HG03095 (cell line): ENCODE measurements around the gene PF4V1.
"Not testable (repeated sequence)": the region's sequence is repeated elsewhere in the genome, so short reads cannot be mapped to it uniquely, and the experiment has no call there.

Experiments used
- ATAC-seq: cut with Tn5 transposase; IDR thresholded peaks from one replicate; pipeline ENCODE4 v1.9.1; 2021; ENCODE audit warnings: moderate library complexity; ENCODE audit not compliant: unreplicated experiment

The PF4V1 gene

DNA sequence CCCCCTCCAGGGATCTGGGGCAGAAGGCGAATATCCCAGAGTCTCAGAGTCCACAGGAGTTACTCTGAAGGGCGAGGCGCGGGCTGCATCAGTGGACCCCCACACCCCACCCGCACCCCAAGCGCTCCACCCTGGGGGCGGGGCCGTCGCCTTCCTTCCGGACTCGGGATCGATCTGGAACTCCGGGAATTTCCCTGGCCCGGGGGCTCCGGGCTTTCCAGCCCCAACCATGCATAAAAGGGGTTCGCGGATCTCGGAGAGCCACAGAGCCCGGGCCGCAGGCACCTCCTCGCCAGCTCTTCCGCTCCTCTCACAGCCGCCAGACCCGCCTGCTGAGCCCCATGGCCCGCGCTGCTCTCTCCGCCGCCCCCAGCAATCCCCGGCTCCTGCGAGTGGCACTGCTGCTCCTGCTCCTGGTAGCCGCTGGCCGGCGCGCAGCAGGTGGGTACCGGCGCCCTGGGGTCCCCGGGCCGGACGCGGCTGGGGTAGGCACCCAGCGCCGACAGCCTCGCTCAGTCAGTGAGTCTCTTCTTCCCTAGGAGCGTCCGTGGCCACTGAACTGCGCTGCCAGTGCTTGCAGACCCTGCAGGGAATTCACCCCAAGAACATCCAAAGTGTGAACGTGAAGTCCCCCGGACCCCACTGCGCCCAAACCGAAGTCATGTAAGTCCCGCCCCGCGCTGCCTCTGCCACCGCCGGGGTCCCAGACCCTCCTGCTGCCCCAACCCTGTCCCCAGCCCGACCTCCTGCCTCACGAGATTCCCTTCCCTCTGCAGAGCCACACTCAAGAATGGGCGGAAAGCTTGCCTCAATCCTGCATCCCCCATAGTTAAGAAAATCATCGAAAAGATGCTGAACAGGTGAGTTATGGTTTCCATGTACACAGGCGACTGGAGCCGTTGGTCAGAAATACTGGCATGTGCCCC, 16.3 kb downstream of the PF4V1 start, which contains the start of gene CXCL1:
CXCL1 (plus strand) TSS at position 264 of the 926 bp plus-strand sequence; CDS start at position 342, 78 bp downstream.
- no peak for ATAC-seq

DNA sequence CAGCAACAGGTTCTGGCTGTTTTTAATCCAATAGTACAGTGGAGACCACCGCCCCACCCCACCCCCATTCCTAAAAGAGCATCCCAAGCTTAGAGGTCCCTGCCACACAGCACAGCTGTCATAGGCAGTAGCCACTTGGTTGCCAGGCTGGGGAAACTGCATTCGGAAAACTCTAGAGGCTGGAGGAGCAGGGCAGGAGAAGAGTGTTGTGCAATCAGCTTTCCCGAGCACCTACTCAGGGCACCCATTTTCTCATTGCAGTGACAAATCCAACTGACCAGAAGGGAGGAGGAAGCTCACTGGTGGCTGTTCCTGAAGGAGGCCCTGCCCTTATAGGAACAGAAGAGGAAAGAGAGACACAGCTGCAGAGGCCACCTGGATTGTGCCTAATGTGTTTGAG, 17.2 kb downstream of the PF4V1 start:
- ATAC-seq: no peak

DNA sequence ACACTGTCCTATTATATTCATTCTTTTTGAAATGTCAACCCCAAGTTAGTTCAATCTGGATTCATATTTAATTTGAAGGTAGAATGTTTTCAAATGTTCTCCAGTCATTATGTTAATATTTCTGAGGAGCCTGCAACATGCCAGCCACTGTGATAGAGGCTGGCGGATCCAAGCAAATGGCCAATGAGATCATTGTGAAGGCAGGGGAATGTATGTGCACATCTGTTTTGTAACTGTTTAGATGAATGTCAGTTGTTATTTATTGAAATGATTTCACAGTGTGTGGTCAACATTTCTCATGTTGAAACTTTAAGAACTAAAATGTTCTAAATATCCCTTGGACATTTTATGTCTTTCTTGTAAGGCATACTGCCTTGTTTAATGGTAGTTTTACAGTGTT, 17.7 kb downstream of the PF4V1 start:
- ATAC-seq: no peak

DNA sequence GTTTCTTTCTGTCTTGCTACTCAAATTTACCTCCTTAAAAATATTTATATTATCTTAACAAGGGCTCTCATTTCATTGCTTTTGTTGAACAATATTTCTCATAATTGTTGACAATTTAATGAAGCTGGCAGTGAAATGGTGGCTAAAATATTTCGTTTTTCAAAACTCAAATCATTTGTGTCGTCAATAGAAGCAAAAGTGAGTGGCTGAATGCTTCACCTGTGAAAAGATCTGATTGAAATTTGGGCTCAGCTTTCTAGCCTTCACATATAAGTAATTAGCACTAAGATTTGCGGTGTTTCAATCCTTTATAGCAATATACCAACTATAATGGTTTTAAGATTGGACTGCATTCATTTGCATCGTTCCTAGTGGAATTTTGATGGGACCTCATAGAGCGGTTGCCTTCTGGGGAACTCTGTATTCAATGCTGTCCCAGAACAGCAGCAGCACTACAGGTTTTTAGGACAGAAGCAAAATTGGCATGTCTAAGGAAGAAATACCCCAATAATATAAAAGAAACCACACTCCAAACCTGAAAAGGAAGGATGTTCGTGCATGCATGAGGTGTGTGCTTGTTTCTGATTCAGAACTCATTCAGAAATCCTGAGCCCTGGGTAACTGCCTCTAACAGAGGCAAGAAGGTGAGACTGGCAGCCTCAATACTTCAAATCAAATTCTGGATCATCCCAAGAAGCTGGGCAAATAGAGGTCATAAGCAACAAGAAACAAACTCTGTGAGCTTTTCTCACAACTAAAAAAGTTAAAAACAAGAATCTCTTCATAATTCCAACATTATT, 18.6 kb downstream of the PF4V1 start:
- ATAC-seq: no peak

DNA sequence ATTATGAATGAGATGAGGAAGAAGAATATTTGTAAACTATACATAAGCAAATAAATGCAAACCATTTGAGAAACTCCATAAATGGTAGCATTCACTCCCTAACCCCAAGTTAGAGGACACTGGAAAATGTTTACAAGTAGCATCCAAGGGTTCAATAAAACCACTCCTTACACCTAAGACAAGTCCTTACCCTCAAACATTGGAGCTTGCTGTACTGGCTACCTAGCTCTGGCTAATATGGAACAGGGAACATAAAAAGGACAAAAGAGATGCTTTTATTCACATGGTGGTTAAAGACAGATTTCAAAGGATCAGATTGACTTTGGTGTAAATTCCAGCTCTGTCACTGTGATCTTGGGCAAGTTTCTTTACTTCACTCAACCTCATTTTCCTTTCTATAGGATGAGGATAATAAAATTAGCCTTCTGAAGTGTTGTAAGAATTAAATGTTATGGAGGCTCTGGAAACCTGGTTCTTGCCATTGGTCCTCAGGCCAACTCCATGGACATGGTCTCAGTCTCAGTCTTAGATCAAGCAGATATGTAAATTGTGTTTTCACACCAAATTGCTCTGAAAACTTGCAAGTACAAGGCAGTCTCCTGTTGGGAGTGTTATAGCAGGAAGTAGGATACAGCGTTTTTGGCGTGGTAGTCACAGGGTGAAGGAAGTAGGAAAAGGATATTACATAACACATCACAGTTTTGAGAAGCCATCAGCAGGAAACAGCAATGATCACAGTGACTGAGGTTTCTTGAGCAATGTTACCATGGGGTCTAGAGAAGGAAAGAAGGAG, 19.4 kb downstream of the PF4V1 start:
- no peak for ATAC-seq

DNA sequence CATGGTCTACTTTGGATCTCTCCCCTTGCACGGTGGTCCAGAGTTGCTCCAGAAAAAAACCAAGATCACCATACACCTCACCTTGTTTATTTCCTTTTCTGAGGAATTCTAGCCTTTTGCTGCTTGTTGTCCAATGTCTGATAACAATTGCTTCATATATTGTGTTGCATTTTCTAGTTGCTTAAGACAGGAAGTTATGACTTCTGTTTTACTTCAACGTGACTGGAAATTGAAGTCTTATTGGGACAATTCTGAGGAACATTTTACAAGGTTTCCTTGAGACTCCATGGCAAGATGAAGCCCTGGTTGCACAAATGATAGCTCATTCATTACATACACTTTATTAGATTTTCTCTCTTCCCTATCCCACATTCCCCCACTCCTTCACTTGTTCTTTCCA, 21.3 kb downstream of the PF4V1 start:
- ATAC-seq: no peak

DNA sequence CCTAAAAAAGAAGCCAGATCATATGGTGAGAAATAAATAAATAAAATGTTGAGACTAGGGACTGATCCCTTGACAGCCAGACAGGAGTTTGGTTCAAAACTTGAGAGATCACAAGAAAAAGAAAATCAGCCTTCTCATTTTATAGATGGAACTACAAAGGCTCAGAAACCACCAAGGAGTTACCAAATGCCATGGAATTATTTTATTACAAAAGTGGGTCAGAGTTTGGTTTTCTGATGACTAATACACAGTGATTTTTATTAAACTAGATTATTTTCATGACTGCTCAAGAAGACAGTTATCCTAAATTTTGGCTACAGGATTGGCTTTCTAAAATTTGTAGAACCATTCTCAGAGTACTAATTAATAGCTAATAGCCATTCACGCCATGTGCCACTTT, 22.3 kb downstream of the PF4V1 start:
- no peak for ATAC-seq

DNA sequence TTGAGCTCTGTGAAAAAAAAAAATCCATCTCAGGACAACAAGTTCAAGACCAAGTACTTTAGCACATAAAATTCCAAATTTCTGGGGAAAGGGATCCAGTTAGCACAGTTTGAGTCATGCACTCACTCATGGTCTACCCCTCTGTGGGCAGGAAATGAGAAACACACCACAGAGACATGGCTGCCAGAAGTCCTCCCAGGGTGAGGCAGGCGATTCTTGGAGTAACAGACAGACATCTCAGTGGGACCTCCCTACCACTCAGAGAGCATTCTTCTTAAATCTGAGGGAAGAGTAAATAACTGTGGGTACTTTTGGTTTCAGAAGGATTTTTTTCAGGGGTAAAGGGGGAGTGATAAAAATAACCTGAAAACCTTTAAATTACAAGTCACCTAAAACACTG, 30.2 kb downstream of the PF4V1 start:
- ATAC-seq: no peak

DNA sequence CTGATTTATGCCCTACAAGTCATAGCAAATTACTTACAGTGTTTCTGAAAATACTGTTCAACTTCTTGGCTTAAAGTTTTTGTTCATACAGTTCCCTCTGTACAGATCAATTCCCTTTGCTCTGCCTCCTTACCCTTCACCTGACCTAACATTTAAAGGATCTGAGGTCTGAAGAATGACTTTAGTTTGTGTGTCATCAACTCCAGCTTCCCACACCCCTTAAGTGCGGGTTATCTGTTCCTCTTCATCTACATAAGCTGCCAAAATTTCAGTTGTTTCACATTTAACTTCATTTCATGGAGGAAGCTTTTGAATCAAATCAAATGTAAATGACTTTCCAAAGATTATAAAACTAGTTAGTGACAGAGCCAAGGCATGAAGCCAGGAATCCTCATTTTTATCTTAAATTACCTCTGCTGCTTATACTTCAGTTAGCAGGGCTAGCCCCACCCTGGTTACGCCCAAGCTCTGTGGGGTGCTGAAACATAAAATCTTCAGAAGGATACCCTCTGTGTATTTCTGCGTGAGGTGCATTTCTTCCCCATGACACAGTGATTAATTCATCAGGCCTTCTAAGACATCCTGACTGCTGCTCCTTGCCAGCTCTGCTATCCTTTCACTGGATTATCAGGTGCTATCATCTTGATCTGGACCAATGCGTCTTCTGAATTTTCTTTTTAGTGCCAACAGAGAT, 32.6 kb downstream of the PF4V1 start:
- no peak for ATAC-seq

DNA sequence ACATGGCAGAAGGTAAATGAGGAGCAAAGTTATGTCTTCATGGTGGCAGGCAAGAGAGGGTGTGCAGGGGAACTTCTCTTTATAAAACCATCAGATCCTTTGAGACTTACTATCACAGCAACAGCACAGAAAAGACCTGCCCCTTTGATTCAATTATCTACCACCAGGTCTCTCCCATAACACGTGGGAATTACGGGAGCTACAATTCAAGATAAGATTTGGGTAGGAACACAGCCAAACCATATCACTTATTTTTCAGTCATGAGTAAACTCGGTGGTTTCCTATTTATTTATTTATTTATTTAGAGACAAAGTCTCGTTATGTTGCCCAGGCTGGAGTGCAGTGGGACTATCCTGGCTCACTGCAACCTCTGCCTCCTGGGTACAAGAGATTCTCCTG, 38.2 kb downstream of the PF4V1 start:
- ATAC-seq: no peak

DNA sequence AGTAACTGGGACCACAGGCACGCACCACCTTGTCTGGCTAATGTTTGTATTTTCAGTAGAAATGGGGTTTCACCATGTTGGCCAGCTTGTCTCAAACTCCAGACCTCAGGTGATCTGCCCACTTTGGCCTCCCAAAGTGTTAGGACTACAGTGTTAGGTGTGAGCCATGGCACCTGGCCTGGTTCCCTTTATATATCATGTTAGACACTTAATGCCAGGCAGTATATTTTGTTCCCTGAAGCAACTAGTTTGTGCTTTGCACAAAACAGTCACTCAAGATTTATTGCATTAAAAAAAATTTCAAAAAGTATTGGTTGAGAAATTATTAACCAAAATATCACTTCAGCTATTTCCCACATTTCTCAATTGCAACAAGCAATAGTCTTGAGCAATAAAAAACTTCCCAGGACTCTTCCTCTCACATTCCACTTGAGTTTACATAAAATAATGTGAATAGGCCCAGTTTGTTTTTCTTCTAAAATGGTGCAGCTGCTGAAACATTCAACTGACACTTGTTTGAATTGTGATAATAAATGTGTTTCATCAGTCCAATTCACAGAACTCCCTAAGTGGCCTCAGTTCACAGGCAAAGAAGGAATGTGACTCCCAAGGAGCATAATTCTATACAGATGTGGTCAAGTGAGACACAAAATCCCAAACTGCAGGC, 38.8 kb downstream of the PF4V1 start:
- ATAC-seq: no peak

DNA sequence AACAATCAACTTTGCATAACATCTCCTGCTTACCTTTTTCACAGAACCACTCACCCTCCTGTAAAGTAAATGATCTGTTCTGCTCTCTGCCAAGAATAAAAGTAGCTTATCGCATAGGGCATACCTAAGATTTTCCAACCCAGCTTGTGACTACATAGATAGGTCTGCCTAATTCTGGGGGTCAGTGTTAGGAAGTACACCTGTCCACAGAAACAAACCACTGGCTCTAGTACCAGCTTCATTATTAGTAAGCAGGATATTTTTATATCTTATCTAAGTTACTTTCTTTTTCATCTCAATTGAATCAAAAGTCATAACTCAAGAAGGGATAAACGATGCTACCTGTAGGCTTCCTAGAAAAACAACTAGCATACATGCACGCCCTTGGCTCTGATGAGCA, 39.9 kb downstream of the PF4V1 start:
- ATAC-seq: no peak

DNA sequence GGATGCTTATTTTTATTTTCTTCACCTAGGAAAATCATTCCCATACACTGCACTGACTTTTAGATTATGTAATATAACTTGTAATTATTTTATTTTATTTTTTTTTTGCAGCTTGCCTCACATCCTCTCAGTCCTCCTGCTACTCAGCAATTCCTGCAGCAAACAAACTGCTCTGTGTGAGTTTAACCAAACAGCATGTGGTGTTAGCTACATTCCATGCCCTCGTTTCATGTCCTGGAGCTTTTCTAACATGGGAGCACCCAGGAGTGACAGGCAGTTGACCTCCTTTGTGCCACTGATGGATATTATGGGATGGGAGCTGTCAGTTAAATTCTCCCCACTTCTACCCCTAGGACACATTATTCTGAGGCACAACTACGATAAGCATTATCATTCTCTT, 40.9 kb downstream of the PF4V1 start:
- ATAC-seq: no peak

DNA sequence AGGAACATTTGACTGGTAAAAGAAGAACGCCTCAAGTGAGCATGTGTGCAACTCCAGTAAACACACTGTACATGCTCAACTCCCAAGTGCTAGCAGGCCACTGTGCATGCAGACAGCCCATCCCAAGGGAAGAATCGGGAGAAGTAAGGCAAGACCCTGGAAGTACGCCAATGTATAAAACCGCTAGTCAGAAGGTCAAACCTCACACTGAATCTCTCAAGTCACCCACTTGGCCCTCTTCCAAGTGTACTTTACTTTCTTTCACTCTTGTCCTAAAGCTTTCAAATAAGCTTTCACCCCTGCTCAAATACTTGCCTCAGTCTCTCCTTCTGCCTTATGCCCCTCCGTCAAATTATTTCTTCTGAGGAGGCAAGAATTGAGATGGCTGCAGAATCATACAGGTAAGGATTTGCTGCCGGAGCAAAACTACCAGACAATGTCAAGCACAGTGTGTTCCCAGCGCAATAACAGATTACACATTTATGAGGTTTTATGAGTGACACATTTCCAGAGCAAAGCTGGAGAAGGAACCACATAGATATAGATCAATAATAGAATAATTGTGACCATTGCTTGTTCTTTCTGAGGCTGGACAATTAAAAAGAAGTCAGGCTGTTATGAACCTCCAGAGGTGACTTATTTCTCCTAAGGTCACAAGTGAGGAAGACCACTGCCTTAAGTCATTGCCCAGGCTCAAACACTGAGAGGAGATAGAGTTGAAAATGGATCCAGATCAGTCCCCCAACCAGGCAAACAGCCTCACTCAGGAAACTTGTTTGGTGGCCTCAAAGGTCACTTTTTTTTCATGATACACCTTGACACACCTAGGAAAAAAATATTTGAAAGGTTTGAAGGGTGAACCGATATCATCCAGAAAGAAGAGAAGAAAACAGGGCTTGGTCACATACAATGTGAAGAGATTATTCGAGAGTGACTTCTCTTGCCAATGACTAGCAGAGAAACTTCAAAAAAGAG, 42.4 kb downstream of the PF4V1 start:
- ATAC-seq: no peak

DNA sequence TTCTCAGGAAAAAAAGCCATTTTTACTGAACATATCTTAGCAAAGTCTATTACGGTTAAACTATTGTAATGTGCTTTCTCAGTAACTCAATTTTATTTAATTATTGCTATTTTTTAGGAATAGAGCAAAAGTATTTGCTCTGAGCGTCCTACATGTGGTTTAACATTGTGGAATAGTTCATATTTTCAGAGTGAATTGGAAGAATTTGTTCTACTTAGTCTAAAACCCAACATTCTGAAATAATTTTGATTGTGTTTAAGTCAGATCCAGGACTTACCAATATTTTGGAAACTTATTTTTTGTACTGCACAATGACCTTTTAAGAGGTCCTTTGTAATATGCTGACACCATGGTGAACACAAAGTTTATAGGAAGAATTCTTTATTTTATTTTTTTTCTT, 43.3 kb downstream of the PF4V1 start:
- ATAC-seq: no peak

DNA sequence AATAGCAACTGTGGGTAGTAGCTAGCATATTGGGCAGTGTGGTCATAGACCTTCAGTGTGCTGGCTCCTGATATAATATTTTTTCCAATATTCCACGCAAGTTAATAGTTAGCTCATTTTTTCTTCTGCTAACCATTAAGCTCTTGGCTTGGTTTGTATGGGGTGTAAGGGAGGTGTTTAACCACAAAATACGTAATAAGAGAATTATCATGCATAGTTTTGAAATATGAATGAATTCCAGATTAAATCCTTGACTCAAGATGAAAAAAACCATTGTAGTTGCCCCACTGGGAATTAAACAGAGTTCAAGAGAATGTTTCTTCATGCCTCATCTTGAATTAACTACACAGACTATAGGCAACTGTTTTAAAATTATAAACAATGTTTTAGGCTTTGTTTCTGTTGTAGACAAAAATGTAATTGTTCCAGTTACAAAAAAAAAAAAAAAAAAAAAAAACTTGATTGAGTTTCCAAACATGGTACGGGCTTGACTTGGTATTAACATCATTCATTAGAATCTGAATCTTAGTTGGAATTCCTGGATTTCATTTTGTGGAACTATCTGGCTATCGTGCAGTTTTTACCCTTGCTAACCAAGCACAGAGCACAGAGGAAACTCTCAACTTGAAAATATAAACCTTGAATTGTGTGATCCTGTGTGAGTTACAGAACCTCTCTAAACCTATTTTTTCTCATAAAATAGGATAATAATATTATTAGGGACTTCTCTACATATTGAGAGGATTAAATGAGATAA, 44.5 kb downstream of the PF4V1 start:
- ATAC-seq: no peak

DNA sequence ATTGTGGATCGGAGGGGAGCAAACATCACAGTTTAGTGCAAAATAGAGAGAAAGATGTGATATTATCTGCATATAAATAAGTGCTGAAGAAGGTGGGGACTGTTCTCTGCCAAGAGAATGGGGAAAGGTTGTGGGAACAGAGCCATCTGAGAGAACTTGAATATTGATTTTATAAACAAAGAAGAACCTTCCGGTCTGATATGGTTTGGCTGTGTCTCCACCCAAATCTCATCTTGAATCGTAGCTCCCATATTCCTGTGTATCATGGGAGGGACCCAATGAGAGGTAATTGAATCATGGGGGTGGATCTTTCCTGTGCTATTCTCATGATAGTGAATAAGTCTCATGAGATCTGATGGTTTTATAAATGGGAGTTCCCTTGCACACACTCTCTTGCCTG, 46.2 kb downstream of the PF4V1 start:
- not testable (repeated sequence) for ATAC-seq

DNA sequence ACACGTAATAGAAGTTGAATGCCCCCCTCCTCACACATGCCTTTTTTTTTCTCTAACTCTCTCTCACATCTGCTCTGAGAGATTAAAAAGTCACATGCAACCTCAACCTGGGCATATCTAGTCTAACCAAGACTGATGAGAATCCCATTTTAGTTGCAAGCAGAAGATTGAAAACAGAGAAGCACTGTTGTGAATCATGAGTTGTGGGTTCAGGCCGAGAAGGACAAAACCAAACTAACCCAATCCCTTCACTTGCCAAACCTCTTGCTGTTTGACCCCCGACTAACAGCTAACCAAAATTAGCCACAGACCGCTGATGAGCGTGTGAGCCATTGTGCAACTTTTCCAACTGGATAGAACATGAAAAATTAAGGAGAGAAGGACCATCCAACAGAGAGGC, 47.9 kb downstream of the PF4V1 start:
- no peak for ATAC-seq
